Effector memory CD8-positive, alpha-beta T cell (primary cell): ENCODE data around the gene GLMN.
"Not testable (repeated sequence)": the region's sequence is repeated elsewhere in the genome, so short reads cannot be mapped to it uniquely, and the experiment has no call there.

Source experiments
- ATAC-seq: fragments of 150-1000 bp; cut with Tn5 transposase; replicated peaks from 2 replicates; pipeline ENCODE4 v1.10.0; 2021; ENCODE audit warnings: mild to moderate bottlenecking, moderate library complexity
- DNase-seq, 3 experiments: peaks; one replicate each; pipeline ENCODE4 v3.0.0; 2021
- H3K27ac Mint-ChIP-seq, 2 donors: one replicate each; pipeline ENCODE4 v1.8.0; 2022; ENCODE audit warnings: mild to moderate bottlenecking in 2 of 2, mixed read lengths in 2 of 2, moderate library complexity in 2 of 2
- H3K27me3 Mint-ChIP-seq, 2 donors: one replicate each; pipeline ENCODE4 v1.8.0; 2022; ENCODE audit warnings: mixed read lengths in 2 of 2
- H3K36me3 Mint-ChIP-seq: one replicate; pipeline ENCODE4 v1.8.0; 2022; ENCODE audit warnings: mild to moderate bottlenecking, moderate library complexity, mixed read lengths; ENCODE audit not compliant: insufficient read depth
- H3K4me1 Mint-ChIP-seq, 2 donors: one replicate each; pipeline ENCODE4 v1.8.0; 2022; ENCODE audit warnings: low read depth in 2 of 2, mixed read lengths in 2 of 2
- H3K4me3 Mint-ChIP-seq, 2 donors: one replicate each; pipeline ENCODE4 v1.8.0; 2022; ENCODE audit warnings: mild to moderate bottlenecking in 2 of 2, mixed read lengths in 2 of 2, moderate library complexity in 2 of 2
- H3K9me3 Mint-ChIP-seq, 2 donors: one replicate each; pipeline ENCODE4 v1.8.0; 2022; ENCODE audit warnings: mixed read lengths in 2 of 2

Gene GLMN

GRCh38 chr1:92317836-92318493, 19.2 kb upstream of the GLMN start:
- peaks cover 42 to 51% of the 10 kb centered on the region in 2 donors for H3K4me1 Mint-ChIP-seq
- H3K27ac Mint-ChIP-seq: peak overlapping the region; percentile 82 to 89

GRCh38 chr1:92315766-92316599, 17.2 kb upstream of the GLMN start:
- peak; percentile 81 for ATAC-seq
- Mint-ChIP-seq H3K36me3 (peaks cover 21% of the 10 kb centered on the region), H3K4me1 (peaks cover 42 to 52% of the 10 kb centered on the region in 2 donors), H3K9me3 (no peaks in the 10 kb centered on the region), H3K27me3 (no peaks in the 10 kb centered on the region), H3K27ac (peak overlapping the region; percentile 82 to 97), H3K4me3 (peak overlapping the region; percentile 42 to 59)
- peak; percentile 58 to 65 (median 65) for DNase-seq

More at GRCh38 chr1:92317836-92318493, 19.2 kb upstream of the GLMN start:
- H3K27me3 Mint-ChIP-seq: no peaks in the 10 kb centered on the region
- DNase-seq: peak; percentile 18 to 29 (median 28)
- peaks cover 18% of the 10 kb centered on the region for H3K36me3 Mint-ChIP-seq
- H3K4me3 Mint-ChIP-seq: peak overlapping the region; percentile 42 to 49
- ATAC-seq: peak; percentile 55
- H3K9me3 Mint-ChIP-seq: no peaks in the 10 kb centered on the region

GRCh38 chr1:92314024-92314423, 15.2 kb upstream of the GLMN start:
- H3K4me3 Mint-ChIP-seq: peak overlapping the region; percentile 32 to 56
- H3K27ac Mint-ChIP-seq: peak overlapping the region; percentile 82 to 97
- no peaks in the 10 kb centered on the region for H3K27me3 Mint-ChIP-seq
- no peak for DNase-seq
- peaks cover 28% of the 10 kb centered on the region for H3K36me3 Mint-ChIP-seq
- H3K9me3 Mint-ChIP-seq: no peaks in the 10 kb centered on the region
- ATAC-seq: no peak
- H3K4me1 Mint-ChIP-seq: peaks cover 40 to 55% of the 10 kb centered on the region in 2 donors

- no peak overlapping the region for H3K27ac Mint-ChIP-seq
- H3K4me1 Mint-ChIP-seq: peaks cover 16 to 23% of the 10 kb centered on the region in 2 donors
- ATAC-seq: peak; percentile 58
- no peaks in the 10 kb centered on the region for H3K27me3 Mint-ChIP-seq
- H3K9me3 Mint-ChIP-seq: no peaks in the 10 kb centered on the region
- DNase-seq: no peak
- H3K36me3 Mint-ChIP-seq: peaks cover 44% of the 10 kb centered on the region
- H3K4me3 Mint-ChIP-seq: no peak overlapping the region
Measured at GRCh38 chr1:92310185-92310597, 11.4 kb upstream of the GLMN start.

GRCh38 chr1:92307980-92308379, 9.2 kb upstream of the GLMN start:
- Mint-ChIP-seq H3K4me3 (no peak overlapping the region), H3K27ac (no peak overlapping the region), H3K9me3 (no peaks in the 10 kb centered on the region), H3K27me3 (no peaks in the 10 kb centered on the region), H3K4me1 (peaks cover 3 to 9% of the 10 kb centered on the region in 2 donors), H3K36me3 (peaks cover 54% of the 10 kb centered on the region)
- ATAC-seq: no peak
- no peak for DNase-seq

GRCh38 chr1:92306020-92306419, 7.2 kb upstream of the GLMN start:
- Mint-ChIP-seq H3K27ac (no peak overlapping the region), H3K27me3 (no peaks in the 10 kb centered on the region), H3K4me3 (no peak overlapping the region), H3K4me1 (peaks cover 3 to 8% of the 10 kb centered on the region in 2 donors), H3K9me3 (no peaks in the 10 kb centered on the region), H3K36me3 (peaks cover 51% of the 10 kb centered on the region)
- DNase-seq: no peak
- ATAC-seq: no peak

- ATAC-seq (no peak), DNase-seq (no peak)
- Mint-ChIP-seq H3K4me3 (no peak overlapping the region), H3K27me3 (no peaks in the 10 kb centered on the region), H3K9me3 (no peaks in the 10 kb centered on the region), H3K27ac (no peak overlapping the region), H3K36me3 (peaks cover 44% of the 10 kb centered on the region), H3K4me1 (peaks cover 18 to 32% of the 10 kb centered on the region in 2 donors)
Measured at GRCh38 chr1:92301021-92301420, 2.2 kb upstream of the GLMN start.

GRCh38 chr1:92299477-92300150, 827 bp upstream of the GLMN start:
- Mint-ChIP-seq H3K27me3 (no peaks in the 10 kb centered on the region), H3K9me3 (no peaks in the 10 kb centered on the region), H3K36me3 (peaks cover 40% of the 10 kb centered on the region), H3K27ac (peak overlapping the region; percentile 96 to 99), H3K4me3 (peak overlapping the region; percentile 98), H3K4me1 (peaks cover 18 to 39% of the 10 kb centered on the region in 2 donors)
- no peak for DNase-seq
- ATAC-seq: no peak

- Mint-ChIP-seq H3K27me3 (no peaks in the 10 kb centered on the region), H3K4me1 (peaks cover 21 to 46% of the 10 kb centered on the region in 2 donors), H3K9me3 (no peaks in the 10 kb centered on the region), H3K4me3 (peak overlapping the region; percentile 98), H3K27ac (peak overlapping the region; percentile 96 to 99), H3K36me3 (peaks cover 37% of the 10 kb centered on the region)
- ATAC-seq: no peak
- no peak for DNase-seq
Measured at GRCh38 chr1:92298213-92298572, 594 bp downstream of the GLMN start.

GRCh38 chr1:92291372-92291999, 7.3 kb downstream of the GLMN start:
- Mint-ChIP-seq H3K36me3 (peaks cover 24% of the 10 kb centered on the region), H3K4me3 (no peak overlapping the region), H3K4me1 (peaks cover 6 to 18% of the 10 kb centered on the region in 2 donors), H3K9me3 (no peaks in the 10 kb centered on the region), H3K27me3 (no peaks in the 10 kb centered on the region), H3K27ac (peak overlapping the region in 1 of 2 donors; percentile 35)
- no peak for DNase-seq
- no peak for ATAC-seq

GRCh38 chr1:92281411-92281810, 17.4 kb downstream of the GLMN start:
- Mint-ChIP-seq H3K36me3 (peaks cover 16% of the 10 kb centered on the region), H3K4me1 (peaks cover 13 to 40% of the 10 kb centered on the region in 2 donors)
- DNase-seq, H3K9me3 Mint-ChIP-seq, H3K27ac Mint-ChIP-seq, ATAC-seq, H3K4me3 Mint-ChIP-seq, H3K27me3 Mint-ChIP-seq: not testable (repeated sequence)

GRCh38 chr1:92279781-92280180, 19.0 kb downstream of the GLMN start:
- not testable (repeated sequence) for H3K4me3 Mint-ChIP-seq, H3K27ac Mint-ChIP-seq
- H3K4me1 Mint-ChIP-seq: peaks cover 13 to 50% of the 10 kb centered on the region in 2 donors

GRCh38 chr1:92277105-92277723, 21.6 kb downstream of the GLMN start:
- Mint-ChIP-seq H3K4me1 (peaks cover 3 to 30% of the 10 kb centered on the region in 2 donors), H3K36me3 (peaks cover 14% of the 10 kb centered on the region), H3K27ac (no peak overlapping the region), H3K4me3 (no peak overlapping the region), H3K9me3 (no peaks in the 10 kb centered on the region), H3K27me3 (no peaks in the 10 kb centered on the region)
- no peak for DNase-seq
- no peak for ATAC-seq

More at GRCh38 chr1:92279781-92280180, 19.0 kb downstream of the GLMN start:
- peaks cover 16% of the 10 kb centered on the region for H3K36me3 Mint-ChIP-seq
- H3K9me3 Mint-ChIP-seq, ATAC-seq, H3K27me3 Mint-ChIP-seq, DNase-seq: not testable (repeated sequence)
